HepG2 (cell line): ENCODE measurements around the gene CKB.

ENCODE experiments used
- CTCF ChIP-seq: sonication (generic); formaldehyde crosslinking; IDR thresholded peaks from 2 replicates; pipeline ENCODE4 v1.5.0; 2020; ENCODE audit warnings: mild to moderate bottlenecking, missing genetic modification reagents, moderate library complexity
- GABPB1 ChIP-seq: IDR thresholded peaks from 2 replicates; pipeline ENCODE4 v1.6.1; 2016; ENCODE audit warnings: mild to moderate bottlenecking, missing genetic modification reagents, moderate library complexity, missing compliant biosample characterization
- GATAD1 ChIP-seq: IDR thresholded peaks from 2 replicates; pipeline ENCODE4 v1.6.1; 2016; ENCODE audit warnings: missing genetic modification reagents, missing compliant biosample characterization
- NFE2 ChIP-seq: sonication (generic); formaldehyde crosslinking; IDR thresholded peaks from 2 replicates; pipeline ENCODE4 v1.4.0; 2020; ENCODE audit warnings: missing genetic modification reagents
- NR2C2 ChIP-seq: sonication (generic); formaldehyde crosslinking; IDR thresholded peaks from 2 replicates; pipeline ENCODE4 v1.4.0; 2020; ENCODE audit warnings: missing genetic modification reagents, mild to moderate bottlenecking, moderate library complexity, borderline replicate concordance
- THAP7 ChIP-seq: sonication (generic); formaldehyde crosslinking; IDR thresholded peaks from 2 replicates; pipeline ENCODE4 v1.8.1; 2023; ENCODE audit warnings: mild to moderate bottlenecking, missing genetic modification reagents
- ZNF12 ChIP-seq: sonication (generic); formaldehyde crosslinking; IDR thresholded peaks from 2 replicates; pipeline ENCODE4 v1.5.0; 2020; ENCODE audit warnings: missing genetic modification reagents
- ZSCAN22 ChIP-seq: sonication (generic); formaldehyde crosslinking; IDR thresholded peaks from 2 replicates; pipeline ENCODE4 v1.4.0; 2020; ENCODE audit warnings: mild to moderate bottlenecking, missing genetic modification reagents
- TF ChIP-seq, protein P1 (sequence below): sonication (generic); formaldehyde crosslinking; IDR thresholded peaks from 2 replicates; pipeline ENCODE4 v1.4.0; 2020; ENCODE audit warnings: missing genetic modification reagents

DNA sequence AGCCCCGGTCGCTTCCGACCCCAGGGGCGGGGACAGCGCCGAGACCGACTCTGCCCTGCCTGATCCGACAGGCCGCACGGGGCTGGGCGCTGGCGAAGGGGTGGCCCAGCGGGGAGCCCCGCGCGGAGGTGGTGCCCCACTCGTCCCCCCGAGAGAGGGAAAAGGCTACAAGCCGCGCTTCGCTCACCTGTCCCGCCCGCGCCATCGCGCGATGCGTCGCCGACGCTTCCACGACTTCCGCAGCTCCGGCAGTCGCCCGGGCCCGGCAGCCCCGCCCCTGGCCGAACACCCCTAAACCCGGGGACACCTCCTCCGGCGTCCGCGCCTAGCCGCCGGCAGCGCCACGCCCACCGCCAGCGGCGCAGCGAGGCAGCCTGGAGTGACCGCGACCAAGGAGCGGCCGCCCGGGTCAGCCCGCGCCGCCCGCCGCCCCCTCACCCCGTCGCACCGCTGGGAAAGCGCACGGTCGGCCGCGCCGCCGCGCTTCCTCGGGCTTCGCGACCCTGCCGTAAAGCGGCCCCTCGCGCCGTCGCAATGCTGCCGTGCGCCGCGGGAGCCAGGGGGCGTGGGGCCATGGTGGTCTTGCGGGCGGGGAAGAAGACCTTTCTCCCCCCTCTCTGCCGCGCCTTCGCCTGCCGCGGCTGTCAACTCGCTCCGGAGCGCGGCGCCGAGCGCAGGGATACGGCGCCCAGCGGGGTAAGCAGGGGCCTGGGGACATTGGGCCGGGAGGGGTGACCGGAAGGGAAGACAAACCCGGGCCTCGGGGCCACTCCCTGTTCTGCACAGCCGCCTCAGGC, 40.0 kb upstream of the CKB start, which contains the start of the genes BAG5 and COA8:
- TF ChIP-seq GATAD1 (CRISPR knock-in tag) (peak; percentile 94), THAP7 (CRISPR knock-in tag) (no peak; the same call in 1 of the 2 replicates), ZSCAN22 (no peak), ZNF12 (no peak), NR2C2 (peak; percentile 82), NFE2 (CRISPR knock-in tag) (no peak), CTCF (CRISPR knock-in tag) (peak; percentile 17; the same call in 1 of the 2 replicates), GABPB1 (CRISPR knock-in tag) (peak; percentile 92)
- TF ChIP-seq, protein P1, sequence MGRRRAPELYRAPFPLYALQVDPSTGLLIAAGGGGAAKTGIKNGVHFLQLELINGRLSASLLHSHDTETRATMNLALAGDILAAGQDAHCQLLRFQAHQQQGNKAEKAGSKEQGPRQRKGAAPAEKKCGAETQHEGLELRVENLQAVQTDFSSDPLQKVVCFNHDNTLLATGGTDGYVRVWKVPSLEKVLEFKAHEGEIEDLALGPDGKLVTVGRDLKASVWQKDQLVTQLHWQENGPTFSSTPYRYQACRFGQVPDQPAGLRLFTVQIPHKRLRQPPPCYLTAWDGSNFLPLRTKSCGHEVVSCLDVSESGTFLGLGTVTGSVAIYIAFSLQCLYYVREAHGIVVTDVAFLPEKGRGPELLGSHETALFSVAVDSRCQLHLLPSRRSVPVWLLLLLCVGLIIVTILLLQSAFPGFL (CRISPR knock-in tag) = no peak
